Choroid plexus epithelial cell (primary cell): Measurements from ENCODE around the gene OPN3.
A peak's percentile ranks its signal among the peaks of the same experiment; 100 is the strongest.

Experiments used
- DNase-seq: peaks from one replicate; pipeline ENCODE4 v3.0.0-alpha.2; 2010; ENCODE audit warnings: low read depth
- H3K4me3 ChIP-seq: 2 replicates; pipeline ENCODE4 v1.5.1; 2011; ENCODE audit warnings: low read depth, mild to moderate bottlenecking, control low read depth, low read length, moderate library complexity
- CTCF ChIP-seq: conservative IDR thresholded peaks from 2 replicates; pipeline ENCODE4 v1.5.1; 2011; ENCODE audit warnings: low read depth, mild to moderate bottlenecking, control low read depth, inconsistent platforms, low read length, moderate library complexity

OPN3 gene

GRCh38 chr1:241605146-241605805, 34.9 kb downstream of the OPN3 start:
- no peak overlapping the region for H3K4me3 ChIP-seq
- peak; percentile 57 for DNase-seq
- TF ChIP-seq CTCF = peak; percentile 55

DNA sequence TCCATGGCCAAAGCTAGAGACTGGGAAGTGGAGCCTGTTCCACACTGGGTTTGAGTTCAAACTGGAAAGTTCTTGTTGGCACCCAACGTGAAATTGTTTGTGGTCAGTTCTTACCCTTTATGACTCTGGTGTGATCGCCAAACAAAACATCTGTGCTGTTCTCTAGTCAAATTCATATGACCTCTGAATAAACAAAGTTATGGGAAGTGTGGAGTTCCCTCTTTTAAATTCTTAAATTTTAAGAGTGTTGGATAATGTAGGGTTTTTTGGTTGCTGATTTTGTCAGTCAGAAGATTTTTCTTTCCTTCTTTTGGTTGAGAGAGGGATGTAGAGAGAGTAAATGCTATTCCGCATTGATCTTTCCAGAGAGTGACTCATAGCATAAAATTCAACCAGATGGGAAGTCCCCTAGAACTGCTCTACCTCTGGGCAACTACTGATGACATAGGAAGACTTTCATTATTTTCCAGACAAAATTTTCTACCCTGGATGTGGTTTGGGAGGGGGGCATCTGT, 36.4 kb downstream of the OPN3 start:
- TF ChIP-seq CTCF = no peak
- no peak overlapping the region for H3K4me3 ChIP-seq
- peak; percentile 77 for DNase-seq

- no peak overlapping the region for H3K4me3 ChIP-seq
- TF ChIP-seq CTCF = no peak
- peak; percentile 63 for DNase-seq
These were observed 39.7 kb downstream of the OPN3 start for GRCh38 chr1:241600496-241600901.

- no peak for DNase-seq
- no peak overlapping the region for H3K4me3 ChIP-seq
- TF ChIP-seq CTCF = no peak
These were observed 41.9 kb downstream of the OPN3 start for GRCh38 chr1:241598249-241598648.

DNA sequence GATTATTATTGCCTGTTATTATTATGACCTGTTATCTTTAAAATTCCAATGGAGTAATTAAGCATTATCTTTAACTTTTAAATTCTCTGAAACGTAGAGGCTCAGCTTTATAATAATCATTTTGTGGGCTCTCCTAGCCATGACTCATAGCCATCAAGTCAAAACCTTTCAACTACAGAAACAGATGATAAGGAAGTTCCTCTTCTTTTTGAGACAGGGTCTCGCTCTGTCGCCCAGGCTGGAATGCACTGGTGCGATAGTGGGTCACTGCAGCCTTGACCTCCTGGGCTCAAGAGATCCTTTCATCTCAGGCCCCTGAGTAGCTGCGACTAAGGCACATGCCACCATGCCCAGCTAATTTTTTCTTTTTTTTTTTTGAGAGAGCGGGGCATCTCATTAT, 43.5 kb downstream of the OPN3 start:
- TF ChIP-seq CTCF = no peak
- no peak for DNase-seq
- H3K4me3 ChIP-seq = no peak overlapping the region

- H3K4me3 ChIP-seq = no peak overlapping the region
- DNase-seq = no peak
- no peak for TF ChIP-seq CTCF
These were observed 47.0 kb downstream of the OPN3 start for GRCh38 chr1:241593186-241593585.
